IPS-18c (cell line): ENCODE results near the gene CEACAM18.

Experiments
- H3K4me3 ChIP-seq: 2 replicates; pipeline ENCODE4 v1.7.0; 2013; ENCODE audit warnings: low read depth, mild to moderate bottlenecking, low read length, moderate library complexity; ENCODE audit not compliant: insufficient read depth
- H3K9me3 ChIP-seq: one replicate; pipeline ENCODE4 v1.6.1; 2013; ENCODE audit warnings: mild to moderate bottlenecking, low read length, moderate library complexity; ENCODE audit not compliant: control insufficient read depth, insufficient read depth

Gene CEACAM18

GRCh38 chr19:51508059-51508733 lies 29.9 kb downstream of the CEACAM18 start:
- peaks cover 2% of the 10 kb centered on the region for H3K9me3 ChIP-seq
- no peak overlapping the region for H3K4me3 ChIP-seq

- Histone ChIP-seq H3K9me3 (peaks cover 2% of the 10 kb centered on the region), H3K4me3 (no peak overlapping the region)
Measured at GRCh38 chr19:51509823-51510660, 31.7 kb downstream of the CEACAM18 start.

DNA sequence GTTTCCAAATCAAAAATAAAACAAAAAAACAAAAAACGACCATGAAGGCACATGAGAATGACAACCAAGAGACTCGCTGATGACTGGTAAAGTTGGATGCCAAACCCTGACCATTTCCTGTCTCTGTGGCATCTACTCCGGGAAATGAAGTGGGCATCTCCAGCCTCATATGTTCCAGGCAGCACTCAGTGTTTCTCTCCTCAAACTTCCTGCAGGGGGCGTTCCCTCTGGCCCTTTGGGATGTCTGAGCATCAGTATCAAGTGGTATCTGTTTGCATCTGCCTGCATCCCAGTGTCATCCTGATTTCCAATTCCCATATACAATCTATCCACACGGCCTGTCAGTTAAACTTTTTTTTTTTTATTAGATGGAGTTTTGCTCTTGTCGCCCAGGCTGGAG lies 33.0 kb downstream of the CEACAM18 start:
- Histone ChIP-seq H3K9me3 (peaks cover 2% of the 10 kb centered on the region), H3K4me3 (no peak overlapping the region)

GRCh38 chr19:51513968-51514367 lies 35.6 kb downstream of the CEACAM18 start:
- no peak overlapping the region for H3K4me3 ChIP-seq
- no peaks in the 10 kb centered on the region for H3K9me3 ChIP-seq

DNA sequence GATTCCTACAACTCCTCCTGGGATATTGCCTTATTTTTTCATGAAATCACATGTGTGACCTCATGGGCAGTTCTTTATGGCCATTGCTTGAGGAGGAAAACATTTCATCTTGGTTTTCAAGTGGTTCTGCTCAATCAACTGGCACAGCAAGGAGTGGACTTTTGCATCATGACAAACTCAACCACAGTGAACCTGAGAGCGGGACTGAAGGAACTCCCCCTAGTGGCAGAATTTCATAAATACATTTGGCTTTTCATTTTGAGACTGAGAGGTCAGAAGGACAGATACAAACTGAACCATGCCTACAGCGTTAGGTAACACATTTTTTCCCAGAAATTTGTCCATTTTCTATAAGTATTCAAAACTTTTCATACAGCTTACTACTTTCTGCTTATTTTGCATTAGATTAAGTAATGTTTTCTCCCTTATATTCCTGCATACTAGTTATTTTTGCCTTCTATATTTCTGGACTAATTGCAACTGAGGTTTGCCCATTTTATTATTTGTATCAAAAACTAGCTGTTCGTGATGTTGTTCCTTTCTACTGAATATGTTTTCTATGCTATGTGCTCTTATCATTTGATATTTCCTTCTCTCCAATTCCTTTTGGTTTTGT lies 36.6 kb downstream of the CEACAM18 start:
- Histone ChIP-seq H3K4me3 (no peak overlapping the region), H3K9me3 (no peaks in the 10 kb centered on the region)

DNA sequence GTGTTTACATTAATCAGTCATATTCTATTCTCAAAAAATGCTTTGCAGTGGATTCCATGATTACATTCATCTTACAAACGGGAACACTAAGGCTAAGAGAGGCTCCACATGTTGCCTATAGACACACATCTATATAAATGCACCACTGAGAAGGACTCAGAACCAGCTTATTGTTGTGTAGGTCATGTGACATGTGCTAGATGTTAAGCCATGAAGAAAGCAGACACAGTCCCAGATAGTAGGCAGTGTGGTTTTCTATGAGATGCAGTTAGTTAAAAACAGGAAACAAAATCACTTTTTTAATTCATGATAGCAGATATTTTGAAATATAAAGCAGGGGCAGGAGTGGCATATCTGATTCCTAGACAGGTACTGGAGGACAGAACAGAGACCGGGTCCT lies 42.4 kb downstream of the CEACAM18 start:
- Histone ChIP-seq H3K9me3 (no peaks in the 10 kb centered on the region), H3K4me3 (no peak overlapping the region)

DNA sequence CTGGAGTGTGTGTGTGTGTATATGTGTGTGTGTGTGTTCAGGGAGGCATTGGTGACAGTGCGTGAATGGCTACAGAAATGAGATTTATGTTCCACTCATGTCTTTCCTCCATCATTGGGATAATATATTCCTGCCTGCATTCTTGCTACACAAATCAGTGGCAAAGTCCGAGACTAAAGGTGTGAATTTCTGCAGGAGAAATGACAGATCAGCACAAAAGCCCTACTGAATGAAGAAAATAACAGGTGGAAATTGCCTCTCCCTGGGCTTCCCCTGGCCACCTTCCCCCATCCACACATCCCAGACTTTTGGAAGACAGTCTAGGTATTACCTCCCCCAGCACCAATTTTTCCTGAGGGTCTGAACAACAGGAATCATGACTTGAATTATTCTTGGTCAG lies 43.0 kb downstream of the CEACAM18 start:
- no peaks in the 10 kb centered on the region for H3K9me3 ChIP-seq
- H3K4me3 ChIP-seq: no peak overlapping the region

- no peaks in the 10 kb centered on the region for H3K9me3 ChIP-seq
Measured at GRCh38 chr19:51521781-51522180, 43.4 kb downstream of the CEACAM18 start.

GRCh38 chr19:51524666-51525264 lies 46.4 kb downstream of the CEACAM18 start:
- Histone ChIP-seq H3K9me3 (no peaks in the 10 kb centered on the region), H3K4me3 (no peak overlapping the region)

More at GRCh38 chr19:51521781-51522180, 43.4 kb downstream of the CEACAM18 start:
- no peak overlapping the region for H3K4me3 ChIP-seq

DNA sequence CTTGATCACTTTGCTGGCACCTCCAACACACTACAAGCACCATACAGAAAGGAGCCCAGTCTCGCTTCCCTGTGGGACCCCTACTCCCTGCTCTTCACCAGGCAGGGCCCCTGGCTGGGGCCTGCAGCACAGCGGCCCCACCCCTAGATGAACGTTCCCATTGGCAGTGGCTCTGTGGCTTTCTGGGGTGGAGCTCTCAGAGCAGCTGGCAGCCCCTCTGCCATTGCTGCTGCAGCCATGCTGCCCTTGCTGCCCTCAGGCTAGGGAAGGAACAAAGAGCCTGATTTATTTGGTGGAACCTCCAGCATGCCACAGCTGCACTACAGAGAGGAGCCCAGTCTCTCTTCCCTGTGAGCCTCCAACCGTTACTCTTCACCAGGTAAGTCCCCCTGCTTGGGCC lies 47.3 kb downstream of the CEACAM18 start:
- H3K9me3 ChIP-seq: no peaks in the 10 kb centered on the region
- H3K4me3 ChIP-seq: no peak overlapping the region

GRCh38 chr19:51529301-51529700 lies 51.0 kb downstream of the CEACAM18 start:
- no peak overlapping the region for H3K4me3 ChIP-seq
- H3K9me3 ChIP-seq: no peaks in the 10 kb centered on the region

GRCh38 chr19:51530616-51531015 lies 52.3 kb downstream of the CEACAM18 start:
- H3K4me3 ChIP-seq: no peak overlapping the region

GRCh38 chr19:51531349-51532315 lies 53.3 kb downstream of the CEACAM18 start, which contains the start of gene SIGLEC6:
SIGLEC6 (minus strand) TSS chr19:51531670; CDS start chr19:51531648, 22 bp downstream.
- no peaks in the 10 kb centered on the region for H3K9me3 ChIP-seq
- no peak within 1 kb of the TSS for H3K4me3 ChIP-seq

More at GRCh38 chr19:51530616-51531015, 52.3 kb downstream of the CEACAM18 start:
- no peaks in the 10 kb centered on the region for H3K9me3 ChIP-seq

DNA sequence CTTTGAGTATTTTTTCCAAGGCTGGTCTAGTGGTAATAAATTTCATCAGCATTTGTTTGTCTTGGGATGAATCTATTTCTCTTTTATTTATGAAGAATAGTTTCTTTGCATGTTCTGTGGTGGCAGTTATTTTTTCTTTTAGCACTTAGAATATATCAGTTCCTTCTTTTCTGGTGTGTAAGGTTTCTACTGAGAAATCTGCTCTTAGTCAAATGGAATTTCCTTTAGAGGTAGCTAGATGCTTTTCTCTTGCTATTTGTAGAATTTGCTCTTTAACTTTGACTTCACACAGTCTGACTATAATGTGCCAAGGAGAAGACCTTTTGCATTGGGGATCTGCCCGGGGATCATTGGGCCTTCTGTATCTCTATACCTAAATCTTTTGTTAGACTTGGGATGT lies 57.2 kb downstream of the CEACAM18 start:
- no peaks in the 10 kb centered on the region for H3K9me3 ChIP-seq

DNA sequence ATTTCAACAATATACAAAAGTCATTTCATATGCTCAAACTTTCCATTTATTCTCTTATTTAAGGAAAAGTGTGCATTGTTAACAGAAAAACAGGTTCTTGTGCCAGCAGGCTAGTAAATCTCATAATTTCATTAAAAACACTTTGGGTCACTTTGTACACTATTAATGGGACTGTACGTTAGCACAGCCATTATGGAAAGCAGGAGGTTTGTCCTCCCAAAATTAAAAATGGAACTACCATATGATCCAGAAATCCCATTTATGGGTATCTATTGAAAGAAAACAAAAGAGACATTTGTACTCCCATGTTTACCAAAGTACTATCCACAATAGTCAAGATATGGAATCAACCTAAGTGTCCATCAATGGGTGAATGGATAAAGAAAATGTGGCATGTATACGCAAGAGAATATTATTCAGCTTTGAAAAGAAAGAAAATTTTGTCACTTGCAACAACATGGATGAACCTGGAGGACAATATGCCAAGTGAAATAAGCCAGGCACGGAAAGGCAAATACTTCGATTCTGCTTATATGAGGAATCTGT lies 61.6 kb downstream of the CEACAM18 start:
- H3K4me3 ChIP-seq: no peak overlapping the region
- no peaks in the 10 kb centered on the region for H3K9me3 ChIP-seq

More for the DNA sequence above, 57.2 kb downstream of the CEACAM18 start:
- H3K4me3 ChIP-seq: no peak overlapping the region
